ENCODE measurements around the gene CCND1.

The CCND1 gene

DNA sequence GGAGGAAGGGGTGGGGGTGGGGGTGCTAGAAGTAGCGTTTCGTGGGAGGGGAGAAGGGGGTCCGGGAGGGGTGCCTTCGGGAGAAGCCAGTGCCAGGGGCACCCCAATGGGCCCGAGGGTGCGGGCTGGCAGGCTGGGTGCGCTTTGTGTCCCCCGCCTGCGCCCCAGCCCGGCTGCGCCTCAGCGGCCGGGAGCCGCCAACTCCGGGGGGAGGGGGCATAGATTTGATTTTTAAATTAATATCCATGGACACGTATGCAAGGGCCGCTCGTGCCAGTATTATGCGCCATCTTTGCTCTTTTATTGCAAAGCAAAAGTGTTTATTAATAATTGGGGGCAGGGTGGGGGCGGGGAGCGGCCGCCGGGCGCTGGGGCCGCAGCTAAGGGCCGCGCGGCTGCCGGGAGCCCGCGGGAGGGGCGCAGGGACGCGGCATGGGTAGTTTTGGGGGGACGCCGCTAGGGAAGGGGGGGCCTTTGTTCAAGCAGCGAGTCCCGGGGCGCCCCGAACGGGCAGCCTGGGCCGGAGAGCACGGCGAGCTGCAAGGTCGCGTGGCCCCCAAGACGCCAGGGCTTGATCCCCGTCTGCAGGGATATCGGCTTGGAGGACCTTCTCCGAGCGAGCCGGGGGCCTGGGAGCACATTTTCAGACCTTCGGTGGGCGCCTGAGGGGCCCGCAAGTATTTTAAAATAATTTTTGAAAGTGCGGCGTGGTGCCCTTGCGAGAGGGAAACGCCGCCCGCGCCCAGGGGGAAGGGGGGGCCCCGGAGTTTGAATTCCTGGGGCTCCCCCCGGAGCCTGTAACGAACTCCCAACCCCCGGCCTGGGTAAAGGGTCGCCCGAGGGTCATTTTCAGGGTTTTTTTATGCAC is 959 bp downstream of the CCND1 start:
- no peak for DNase-seq

DNA sequence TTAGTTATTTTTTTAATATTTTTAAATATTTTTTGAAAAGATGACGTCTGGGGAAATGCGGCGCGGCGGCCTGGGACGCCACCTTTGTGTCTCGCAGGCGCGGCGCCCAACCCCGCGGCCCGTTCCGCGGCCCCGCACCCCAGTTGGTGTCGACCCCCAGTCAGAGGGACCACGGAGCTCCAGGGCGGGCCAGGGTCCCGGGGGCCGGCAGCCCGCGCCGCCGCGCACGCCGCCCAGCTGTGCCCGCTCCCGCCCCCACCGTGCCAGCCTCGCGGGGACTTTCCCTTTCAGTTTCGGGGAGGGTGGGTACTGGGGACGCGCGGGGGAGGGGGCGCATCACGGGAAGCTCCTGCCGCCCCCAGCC is 1.6 kb downstream of the CCND1 start:
- DNase-seq: no peak

DNA sequence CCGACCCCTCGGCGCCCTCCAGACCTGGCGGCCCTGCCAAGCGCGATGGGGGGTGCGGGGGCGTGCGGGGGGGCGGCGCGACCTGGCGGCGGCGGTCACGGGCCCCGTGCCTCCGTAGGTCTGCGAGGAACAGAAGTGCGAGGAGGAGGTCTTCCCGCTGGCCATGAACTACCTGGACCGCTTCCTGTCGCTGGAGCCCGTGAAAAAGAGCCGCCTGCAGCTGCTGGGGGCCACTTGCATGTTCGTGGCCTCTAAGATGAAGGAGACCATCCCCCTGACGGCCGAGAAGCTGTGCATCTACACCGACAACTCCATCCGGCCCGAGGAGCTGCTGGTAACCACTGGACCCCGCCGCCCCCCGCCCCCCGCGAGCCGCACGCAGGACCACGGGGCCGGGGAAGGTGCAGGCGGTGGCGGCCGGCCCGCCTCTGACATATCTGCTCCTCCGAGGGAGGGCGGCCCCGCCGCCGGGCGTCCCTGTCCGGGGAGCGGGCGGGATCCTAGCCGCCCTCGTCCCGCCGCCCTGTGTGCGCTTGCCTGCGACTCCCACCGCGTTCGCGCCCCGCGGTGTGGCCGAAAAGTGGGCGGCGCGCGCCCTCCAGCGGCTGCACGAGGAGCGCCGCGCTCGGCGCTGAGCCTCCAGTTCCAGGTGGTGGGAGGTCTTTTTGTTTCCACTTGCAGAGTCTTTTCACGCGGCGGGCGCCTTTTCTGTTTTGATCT is 2.1 kb downstream of the CCND1 start:
- DNase-seq: peak; percentile 40 to 50

- no peak for DNase-seq
These were observed 2.7 kb downstream of the CCND1 start for GRCh38 chr11:69643646-69644045.

DNA sequence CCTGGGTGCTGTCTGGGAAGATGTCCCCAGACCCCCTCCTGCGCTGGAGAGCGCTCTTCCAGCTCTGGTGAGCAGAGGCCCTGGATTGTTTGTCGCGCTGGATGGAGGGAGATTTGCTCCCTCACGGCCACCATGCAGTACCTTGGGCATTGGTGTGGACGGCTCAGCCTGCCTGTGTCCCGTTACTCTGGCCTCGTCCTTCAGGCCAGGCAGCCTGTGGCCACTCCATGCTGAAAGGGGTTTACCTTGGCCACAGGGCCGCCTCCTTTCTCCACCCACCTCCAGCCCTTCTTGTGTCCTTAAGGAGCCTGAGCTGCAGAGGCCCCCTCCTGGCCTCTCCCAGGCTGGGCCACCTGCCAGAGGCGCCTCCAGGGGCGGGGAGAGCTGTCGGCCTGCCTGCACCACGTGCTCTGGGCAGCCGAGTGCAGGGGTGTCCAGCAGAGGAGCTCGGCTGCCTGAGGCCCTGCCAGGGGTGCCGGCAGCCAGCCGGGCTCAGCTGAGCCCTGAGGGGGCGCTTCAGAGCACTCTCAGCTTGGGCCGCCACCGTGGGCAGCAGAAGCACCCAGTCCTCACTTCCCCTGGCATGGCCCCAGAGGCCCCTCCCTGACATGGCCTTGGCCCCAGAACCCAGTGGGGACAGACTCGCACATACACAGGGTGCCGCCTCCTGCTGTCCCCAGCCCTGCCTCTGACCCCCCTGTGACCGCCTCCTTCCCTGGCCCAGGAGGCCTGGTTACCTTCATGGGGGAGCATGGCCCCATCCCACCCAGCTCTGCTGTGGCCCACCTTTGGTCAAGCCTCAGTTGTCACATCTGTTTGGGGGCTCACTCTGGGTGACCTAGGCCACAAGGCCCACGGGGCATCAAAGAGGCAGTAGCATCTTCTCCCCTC is 3.4 kb downstream of the CCND1 start:
- no peak for DNase-seq

DNA sequence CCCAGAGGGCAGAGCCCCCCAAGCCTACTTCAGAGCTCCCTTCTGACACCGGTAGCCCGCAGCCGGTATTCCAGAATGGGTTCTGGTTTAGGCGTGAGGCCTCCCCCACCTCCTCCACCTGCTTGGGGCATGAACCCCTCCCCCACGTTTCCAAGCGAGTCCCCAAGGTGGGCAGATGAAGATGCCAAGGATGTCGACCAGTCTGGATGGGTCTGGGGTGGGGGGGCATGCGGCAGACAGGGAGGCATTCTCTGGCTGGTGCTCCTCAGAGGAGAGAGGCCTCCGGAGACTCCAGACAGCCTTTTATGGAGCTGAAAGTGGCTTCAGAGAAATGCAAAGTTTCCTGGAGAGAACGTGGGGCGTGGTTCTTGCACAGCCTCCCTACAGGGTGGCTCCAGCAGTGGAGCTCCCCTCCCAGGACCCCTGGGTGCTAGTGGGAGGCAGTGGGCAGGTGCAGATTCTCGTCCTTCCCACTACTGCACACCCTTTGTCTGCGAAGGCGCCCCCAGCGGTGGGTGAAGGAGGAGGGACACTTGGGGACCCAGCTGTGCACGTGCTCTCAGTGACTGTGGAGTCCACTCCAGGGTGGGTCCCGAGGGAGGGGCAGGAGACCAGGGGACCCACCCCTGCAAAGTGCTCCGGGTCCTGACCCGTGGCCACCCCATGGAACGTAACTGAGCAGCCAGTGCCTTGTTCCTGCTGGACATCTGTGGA is 4.2 kb downstream of the CCND1 start:
- no peak for DNase-seq

DNA sequence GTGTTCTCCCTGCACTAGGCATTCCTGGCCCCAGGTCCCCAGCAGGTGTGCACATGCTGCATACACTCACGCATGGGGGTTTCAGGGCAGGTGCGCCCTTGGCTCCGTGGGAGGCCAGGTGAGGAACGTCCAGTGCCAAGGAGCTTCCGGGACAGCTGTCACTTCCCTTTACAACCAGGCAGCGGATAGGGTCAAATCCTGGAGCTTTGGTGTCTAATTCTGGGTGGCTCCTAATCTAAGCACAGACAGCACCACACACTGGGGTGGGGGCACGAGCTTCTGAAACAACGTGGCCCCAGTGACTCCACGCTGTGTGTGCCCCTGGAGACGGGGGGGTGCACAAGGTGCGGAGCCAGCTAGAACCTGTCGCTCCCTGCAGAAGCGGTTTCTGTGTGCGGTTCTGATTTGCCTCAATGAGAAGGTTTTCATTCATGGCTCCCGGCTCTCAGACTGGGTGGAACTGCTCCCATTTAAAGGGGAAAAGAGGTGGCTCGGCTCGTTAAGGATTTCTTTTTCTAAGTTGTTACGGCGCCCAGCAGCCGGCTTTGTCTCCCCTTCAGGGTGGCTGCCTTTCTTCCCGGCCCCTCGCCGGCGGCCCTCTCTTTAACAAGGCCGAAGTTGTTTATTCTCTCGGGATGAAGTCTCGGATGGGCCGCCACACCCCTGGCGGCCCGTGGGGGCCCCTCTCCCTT is 5.0 kb downstream of the CCND1 start:
- DNase-seq: no peak

GRCh38 chr11:69646493-69647389 is 5.8 kb downstream of the CCND1 start:
- no peak for DNase-seq

DNA sequence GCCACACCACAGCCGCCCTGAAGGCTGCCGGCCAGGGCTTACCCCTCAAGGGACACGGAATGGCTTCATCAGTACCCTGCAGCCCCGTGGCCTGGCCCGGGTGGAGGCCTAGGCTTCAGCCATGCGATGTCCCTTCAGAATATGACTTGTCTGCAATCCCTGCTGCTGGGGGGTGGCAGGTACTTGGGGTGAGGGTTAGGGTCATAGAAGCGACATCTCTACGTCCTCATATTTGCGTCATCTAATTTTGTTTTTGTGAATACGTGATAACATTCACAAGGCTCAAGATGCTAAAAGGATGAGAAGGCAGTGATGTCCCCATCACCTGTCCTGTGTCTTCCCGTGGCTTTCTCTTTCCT is 6.4 kb downstream of the CCND1 start:
- DNase-seq: no peak

DNA sequence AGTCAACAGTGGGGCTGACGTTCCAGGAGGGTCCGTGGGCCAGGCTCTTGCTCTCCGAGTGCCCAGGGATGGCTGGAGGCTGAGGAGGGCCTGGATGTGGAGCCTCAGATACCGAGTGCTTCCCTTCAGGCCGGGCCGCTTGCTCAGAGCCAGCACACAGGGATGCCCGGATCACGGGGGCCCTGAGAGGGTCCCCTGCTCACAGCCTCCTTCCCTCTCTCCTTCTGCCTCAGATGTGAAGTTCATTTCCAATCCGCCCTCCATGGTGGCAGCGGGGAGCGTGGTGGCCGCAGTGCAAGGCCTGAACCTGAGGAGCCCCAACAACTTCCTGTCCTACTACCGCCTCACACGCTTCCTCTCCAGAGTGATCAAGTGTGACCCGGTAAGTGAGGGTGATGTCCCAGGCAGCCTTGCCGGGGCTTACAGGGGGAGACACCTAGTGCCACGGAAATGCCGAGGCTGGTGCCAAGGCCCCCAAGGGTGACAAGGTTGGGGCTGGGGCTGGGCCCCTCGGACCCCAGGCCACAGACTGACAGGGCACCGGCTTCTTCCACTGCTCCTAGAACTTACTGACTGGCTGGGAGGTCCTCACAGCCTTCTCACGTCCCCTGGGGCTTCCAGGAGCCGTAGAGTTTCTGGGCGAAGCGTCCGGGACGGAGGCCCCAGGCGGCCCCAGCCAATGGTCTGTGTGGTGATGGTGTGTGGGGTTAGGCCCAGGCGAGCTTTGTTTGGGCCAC is 7.0 kb downstream of the CCND1 start:
- DNase-seq: peak; percentile 18 to 29

GRCh38 chr11:69648679-69649575 is 8.0 kb downstream of the CCND1 start:
- DNase-seq: no peak

GRCh38 chr11:69649576-69649900 is 8.6 kb downstream of the CCND1 start:
- DNase-seq: no peak

DNA sequence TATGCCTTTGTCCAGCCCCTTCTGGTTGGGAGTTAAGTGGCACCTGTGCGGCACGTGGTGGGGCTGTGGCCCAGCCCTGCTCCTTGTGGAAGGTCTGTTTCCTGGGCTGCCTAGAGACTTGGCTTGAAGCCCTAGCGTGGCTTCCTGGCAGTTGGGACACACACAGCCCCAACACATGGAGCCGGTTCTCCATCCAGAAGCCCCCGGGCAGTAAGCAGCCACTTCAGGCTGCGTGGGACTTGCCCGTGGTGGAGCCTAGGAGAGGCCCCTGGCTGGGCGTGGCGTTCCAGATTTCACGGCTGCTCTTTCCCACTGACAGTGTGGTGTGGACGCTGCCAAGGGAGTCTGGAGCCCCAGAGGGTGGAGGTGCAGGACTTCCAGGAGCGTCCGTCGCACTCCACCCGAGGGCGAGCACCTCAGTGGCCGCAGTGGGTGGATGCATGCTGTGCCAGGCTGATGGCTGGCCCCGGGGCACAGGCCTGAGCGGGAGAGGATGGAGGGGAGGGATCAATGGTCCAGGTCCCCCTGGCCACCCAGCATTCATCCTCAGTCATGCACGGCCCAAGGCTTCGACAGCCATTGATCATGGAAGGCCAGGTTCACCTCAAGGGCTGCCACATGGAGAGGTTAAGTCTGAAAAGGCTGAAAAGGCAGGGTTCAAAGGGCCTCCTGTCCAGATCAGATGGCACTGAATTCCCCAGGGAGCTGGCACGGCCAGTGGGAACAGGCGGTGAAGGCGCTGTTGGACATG is 9.3 kb downstream of the CCND1 start:
- peak; percentile 47 to 63 for DNase-seq

DNA sequence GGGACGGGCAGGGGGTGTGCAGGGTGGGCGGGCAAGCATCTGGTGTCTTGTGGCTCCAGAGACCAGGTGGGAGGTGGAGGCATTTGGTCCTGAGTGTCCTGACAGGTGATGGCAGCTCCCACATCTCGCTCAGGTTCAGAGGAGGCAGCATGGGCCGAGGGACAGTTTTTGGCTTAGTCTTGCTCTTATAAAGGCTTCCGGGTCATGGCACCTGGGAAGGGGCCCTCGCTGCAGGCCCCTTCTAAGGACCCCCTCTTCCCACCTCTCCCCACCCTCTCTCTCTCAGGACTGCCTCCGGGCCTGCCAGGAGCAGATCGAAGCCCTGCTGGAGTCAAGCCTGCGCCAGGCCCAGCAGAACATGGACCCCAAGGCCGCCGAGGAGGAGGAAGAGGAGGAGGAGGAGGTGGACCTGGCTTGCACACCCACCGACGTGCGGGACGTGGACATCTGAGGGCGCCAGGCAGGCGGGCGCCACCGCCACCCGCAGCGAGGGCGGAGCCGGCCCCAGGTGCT is 9.9 kb downstream of the CCND1 start:
- DNase-seq: no peak

DNA sequence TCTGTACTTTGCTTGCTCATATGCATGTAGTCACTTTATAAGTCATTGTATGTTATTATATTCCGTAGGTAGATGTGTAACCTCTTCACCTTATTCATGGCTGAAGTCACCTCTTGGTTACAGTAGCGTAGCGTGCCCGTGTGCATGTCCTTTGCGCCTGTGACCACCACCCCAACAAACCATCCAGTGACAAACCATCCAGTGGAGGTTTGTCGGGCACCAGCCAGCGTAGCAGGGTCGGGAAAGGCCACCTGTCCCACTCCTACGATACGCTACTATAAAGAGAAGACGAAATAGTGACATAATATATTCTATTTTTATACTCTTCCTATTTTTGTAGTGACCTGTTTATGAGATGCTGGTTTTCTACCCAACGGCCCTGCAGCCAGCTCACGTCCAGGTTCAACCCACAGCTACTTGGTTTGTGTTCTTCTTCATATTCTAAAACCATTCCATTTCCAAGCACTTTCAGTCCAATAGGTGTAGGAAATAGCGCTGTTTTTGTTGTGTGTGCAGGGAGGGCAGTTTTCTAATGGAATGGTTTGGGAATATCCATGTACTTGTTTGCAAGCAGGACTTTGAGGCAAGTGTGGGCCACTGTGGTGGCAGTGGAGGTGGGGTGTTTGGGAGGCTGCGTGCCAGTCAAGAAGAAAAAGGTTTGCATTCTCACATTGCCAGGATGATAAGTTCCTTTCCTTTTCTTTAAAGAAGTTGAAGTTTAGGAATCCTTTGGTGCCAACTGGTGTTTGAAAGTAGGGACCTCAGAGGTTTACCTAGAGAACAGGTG is 11.1 kb downstream of the CCND1 start:
- DNase-seq: no peak

- no peak for DNase-seq
These were observed 12.0 kb downstream of the CCND1 start for GRCh38 chr11:69652999-69653398.

GRCh38 chr11:69653406-69653960 is 12.5 kb downstream of the CCND1 start:
- DNase-seq: no peak

Data from Kasumi-1 (cell line).